Subcutaneous preadipocyte (primary cell): ENCODE measurements around the gene SURF2. TPM values are rescaled to one million over a fixed set of nuclear protein-coding genes. Genes with fewer than 3 reads are reported as not detected.

Source experiments
- small RNA-seq: library from RNA; depleted of rRNA; stranded (forward); fragments of <200 nt; gene quantifications from one replicate; pipeline ENCODE3, GENCODE V24; 2012
- total RNA-seq: library from RNA; depleted of rRNA; stranded (reverse); fragments of >200 nt; gene quantifications from 2 replicates; pipeline ENCODE4 v1.2.3, GENCODE V29; 2012

Gene SURF2
- total RNA-seq: 13.6 and 16.0 TPM in 2 replicates

GRCh38 chr9:133356391-133357091 is at the start of gene SURF2, which contains the start of gene SURF1:
Gene SURF2, plus strand, starts transcription at chr9:133356550. Its CDS starts 43 bp downstream, at chr9:133356593.
Gene SURF1, minus strand, starts transcription at chr9:133356487. Its CDS starts 34 bp downstream, at chr9:133356453.

GRCh38 chr9:133335924-133336811 is 20.2 kb upstream of the SURF2 start, which contains the start of gene SURF6:
Gene SURF6, minus strand, starts transcription at chr9:133336188. Its CDS starts 56 bp downstream, at chr9:133336132.

GRCh38 chr9:133347985-133348717 is 8.2 kb upstream of the SURF2 start, which contains the start of the genes MED22 and RPL7A:
Gene MED22, minus strand, starts transcription at chr9:133348131. Its CDS starts 1,469 bp downstream, at chr9:133346662.
Gene RPL7A, plus strand, starts transcription at chr9:133348218. Its CDS starts 26 bp downstream, at chr9:133348244.

GRCh38 chr9:133375724-133376654 is 19.6 kb downstream of the SURF2 start, which contains the start of the genes STKLD1 and SURF4:
Gene STKLD1, plus strand, starts transcription at chr9:133376366. Its CDS starts 108 bp downstream, at chr9:133376474.
Gene SURF4, minus strand, starts transcription at chr9:133376060. Its CDS starts 91 bp downstream, at chr9:133375969.

Small RNA genes within 50 kb of the gene (small RNA-seq; reads per million reads assigned to genes)
- not detected for gene RF00019
- not detected for gene SNORD24
- not detected for gene SNORD36A
- gene SNORD36B: not detected
- gene SNORD36C: not detected

Other genes with a start within 250 kb of the SURF2 start
- 19.9 and 21.7 TPM in 2 replicates for gene RALGDS, start 235.3 kb upstream of the SURF2 start, total RNA-seq
- 1.8 TPM in 2 replicates for gene GBGT1, start 192.6 kb upstream of the SURF2 start, total RNA-seq
- gene OBP2B, start 147.3 kb upstream of the SURF2 start, total RNA-seq: not detected in 2 replicates
- not detected in 2 replicates for gene ABO, start 81.3 kb upstream of the SURF2 start, total RNA-seq
- gene SURF6, start 20.4 kb upstream of the SURF2 start, total RNA-seq: 6.6 and 8.8 TPM in 2 replicates
- gene MED22, start 8.4 kb upstream of the SURF2 start, total RNA-seq: 13.6 and 16.8 TPM in 2 replicates
- gene RPL7A, start 8.3 kb upstream of the SURF2 start, total RNA-seq: 1,530 and 2,826 TPM in 2 replicates
- gene SURF1, start 63 bp upstream of the SURF2 start, total RNA-seq: 16.8 and 22.8 TPM in 2 replicates
- gene SURF4, start 19.5 kb downstream of the SURF2 start, total RNA-seq: 331 and 383 TPM in 2 replicates
- under 0.01 and 1.4 TPM in 2 replicates for gene STKLD1, start 19.8 kb downstream of the SURF2 start, total RNA-seq
- gene REXO4, start 61.5 kb downstream of the SURF2 start, total RNA-seq: 12.9 and 14.5 TPM in 2 replicates
- 0.73 and 1.2 TPM in 2 replicates for gene ADAMTS13, start 65.8 kb downstream of the SURF2 start, total RNA-seq
- 1.1 and 1.2 TPM in 2 replicates for gene CACFD1, start 103.4 kb downstream of the SURF2 start, total RNA-seq
- 22.4 and 30.9 TPM in 2 replicates for gene SLC2A6, start 122.5 kb downstream of the SURF2 start, total RNA-seq
- not detected in 2 replicates for gene MYMK, start 168.4 kb downstream of the SURF2 start, total RNA-seq
- gene ADAMTSL2, start 178.2 kb downstream of the SURF2 start, total RNA-seq: not detected in 2 replicates